Esophagus (tissue), 2 donors: ENCODE measurements around the gene CNTN1. TPM values are rescaled to one million over a fixed set of nuclear protein-coding genes. Genes with fewer than 3 reads are reported as not detected.
"Not testable (repeated sequence)": the region's sequence is repeated elsewhere in the genome, so short reads cannot be mapped to it uniquely, and the experiment has no call there.

Experiments used
- H3K27ac ChIP-seq, 2 donors: one replicate each; pipeline ENCODE4 v1.5.1; 2013; ENCODE audit warnings: low read depth in 2 of 2, mild to moderate bottlenecking in 2 of 2, inconsistent platforms in 1 of 2, low read length in 1 of 2, moderate library complexity in 1 of 2
- H3K27me3 ChIP-seq, 2 donors: one replicate each; pipeline ENCODE4 v1.6.1; 2013; ENCODE audit warnings: low read length in 2 of 2, control low read depth in 1 of 2, mild to moderate bottlenecking in 1 of 2; ENCODE audit not compliant: insufficient read depth in 2 of 2, control insufficient read depth in 1 of 2
- H3K36me3 ChIP-seq, 2 donors: one replicate each; pipeline ENCODE4 v1.6.1; 2013; ENCODE audit warnings: low read length in 1 of 2; ENCODE audit not compliant: control insufficient read depth in 2 of 2, insufficient read depth in 2 of 2
- H3K4me1 ChIP-seq, 2 donors: one replicate each; pipeline ENCODE4 v1.6.1; 2013; ENCODE audit warnings: low read length in 1 of 2; ENCODE audit not compliant: control insufficient read depth in 2 of 2, insufficient read depth in 2 of 2
- H3K4me3 ChIP-seq, 2 donors: one replicate each; pipeline ENCODE4 v1.5.1; 2013; ENCODE audit warnings: low read length in 2 of 2, mild to moderate bottlenecking in 2 of 2, low read depth in 1 of 2, moderate library complexity in 1 of 2
- H3K9me3 ChIP-seq, 2 donors: one replicate each; pipeline ENCODE4 v1.6.1; 2013; ENCODE audit warnings: mild to moderate bottlenecking in 2 of 2, low read depth in 1 of 2, low read length in 1 of 2, moderate library complexity in 1 of 2; ENCODE audit not compliant: control insufficient read depth in 2 of 2, insufficient read depth in 1 of 2
- WGBS, 2 donors: extraction: QIAGEN DNeasy Blood & Tissue Kit; methylation state at CpG; one replicate each; pipeline ENCODE4 v1.1.7; 2013; 5-methylcytosine and 5-hydroxymethylcytosine counted together
- polyA plus RNA-seq, 2 donors: library from polyadenylated mRNA; stranded (reverse); fragments of 200-250 nt; gene quantifications; one replicate each; pipeline ENCODE4 v1.2.3, GENCODE V29; 2013
- donor health status: healthy with polysubstance abuse.
- donor health status: Bipolar disorder and iron deficiency.

Gene CNTN1
- polyA plus RNA-seq, 2 donors: 0.28 to 1.2 TPM

- 85 to 86% methylated on average over 4 of the region's 4 CpGs for WGBS, 2 donors
- Histone ChIP-seq H3K9me3 (no peaks in the 10 kb centered on the region), H3K27me3 (no peaks in the 10 kb centered on the region), H3K4me1 (no peaks in the 10 kb centered on the region), H3K36me3 (no peaks in the 10 kb centered on the region), H3K4me3 (no peak overlapping the region), H3K27ac (no peak overlapping the region)
Observed at GRCh38 chr12:40727774-40728483, 35.7 kb downstream of the CNTN1 start.

GRCh38 chr12:40730281-40730680 is 38.0 kb downstream of the CNTN1 start:
- no peak overlapping the region for H3K4me3 ChIP-seq
- no peaks in the 10 kb centered on the region for H3K4me1 ChIP-seq
- WGBS, 2 donors: 57 to 66% methylated on average over 1 of the region's 1 CpG
- no peaks in the 10 kb centered on the region for H3K36me3 ChIP-seq
- no peak overlapping the region for H3K27ac ChIP-seq
- H3K9me3 ChIP-seq: no peaks in the 10 kb centered on the region
- H3K27me3 ChIP-seq: no peaks in the 10 kb centered on the region

- Histone ChIP-seq H3K36me3 (no peaks in the 10 kb centered on the region), H3K4me3 (no peak overlapping the region), H3K9me3 (no peaks in the 10 kb centered on the region), H3K4me1 (no peaks in the 10 kb centered on the region), H3K27ac (no peak overlapping the region), H3K27me3 (no peaks in the 10 kb centered on the region)
Observed at GRCh38 chr12:40733871-40734270, 41.6 kb downstream of the CNTN1 start.

DNA sequence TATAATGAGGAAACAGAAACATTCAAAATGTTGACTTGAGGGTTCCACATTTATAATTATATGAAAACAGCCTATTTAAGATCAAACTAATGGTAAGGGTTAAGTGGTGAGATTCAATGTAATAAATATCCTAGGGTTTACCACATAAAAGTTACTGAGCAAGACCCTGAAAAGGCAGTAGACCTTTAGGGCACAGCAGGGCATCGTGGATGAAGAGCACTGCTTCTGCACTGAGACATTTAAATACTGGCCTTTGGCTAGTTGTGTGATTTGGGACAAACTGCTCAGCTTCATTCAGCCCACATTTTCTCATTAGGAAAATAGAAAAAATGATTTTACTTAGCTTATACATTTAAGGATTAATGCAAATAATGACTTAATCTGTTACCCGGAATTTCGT is 42.0 kb downstream of the CNTN1 start:
- 68 to 72% methylated on average over 3 of the region's 3 CpGs for WGBS, 2 donors

GRCh38 chr12:40735551-40736230 is 43.5 kb downstream of the CNTN1 start:
- no peaks in the 10 kb centered on the region for H3K4me1 ChIP-seq
- no peaks in the 10 kb centered on the region for H3K27me3 ChIP-seq
- 59 to 65% methylated on average over 3 of the region's 3 CpGs for whole genome bisulfite sequencing, 2 donors
- no peak overlapping the region for H3K27ac ChIP-seq
- H3K4me3 ChIP-seq: no peak overlapping the region
- H3K36me3 ChIP-seq: no peaks in the 10 kb centered on the region
- no peaks in the 10 kb centered on the region for H3K9me3 ChIP-seq

More for the DNA sequence above, 42.0 kb downstream of the CNTN1 start:
- no peaks in the 10 kb centered on the region for H3K4me1 ChIP-seq
- no peaks in the 10 kb centered on the region for H3K9me3 ChIP-seq
- no peaks in the 10 kb centered on the region for H3K36me3 ChIP-seq
- no peak overlapping the region for H3K27ac ChIP-seq
- H3K4me3 ChIP-seq: no peak overlapping the region
- no peaks in the 10 kb centered on the region for H3K27me3 ChIP-seq

DNA sequence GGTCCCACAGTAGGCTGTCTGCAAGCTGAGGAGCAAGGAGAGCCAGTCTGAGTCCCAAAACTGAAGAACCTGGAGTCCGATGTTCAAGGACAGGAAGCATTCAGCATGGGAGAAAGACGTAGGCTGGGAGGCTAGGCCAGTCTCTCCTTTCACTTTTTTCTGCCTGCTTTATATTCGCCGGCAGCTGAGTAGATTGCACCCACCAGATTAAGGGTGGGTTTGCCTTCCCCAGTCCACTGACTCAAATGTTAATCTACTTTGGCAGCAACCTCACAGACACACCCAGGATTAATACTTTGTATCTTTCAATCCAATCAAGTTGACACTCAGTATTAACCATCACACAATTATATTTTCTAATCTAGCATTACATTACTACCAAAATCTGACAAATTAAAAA is 45.2 kb downstream of the CNTN1 start:
- not testable (repeated sequence) for H3K4me3 ChIP-seq, H3K4me1 ChIP-seq
- 90 to 93% methylated on average over 4 of the region's 4 CpGs for WGBS, 2 donors

DNA sequence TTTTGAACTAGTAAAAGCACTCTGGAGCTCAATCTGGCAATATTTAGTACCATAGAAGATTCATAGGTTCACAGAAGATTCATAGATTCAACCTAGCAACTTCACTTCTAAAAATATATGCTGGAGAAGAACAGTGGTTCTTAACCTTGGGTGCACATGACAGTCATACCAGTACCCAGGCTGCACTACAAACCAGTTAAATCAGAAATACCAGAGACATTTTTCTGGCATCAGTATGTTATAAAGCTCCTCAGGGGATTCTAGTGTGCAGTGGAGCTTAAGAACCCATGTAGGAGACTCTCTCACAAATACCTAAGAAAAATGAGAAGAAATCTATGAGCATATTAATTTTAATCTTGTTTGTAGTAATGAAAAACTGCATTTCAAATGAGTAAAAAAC is 46.6 kb downstream of the CNTN1 start:
- no peaks in the 10 kb centered on the region for H3K9me3 ChIP-seq
- H3K27me3 ChIP-seq: no peaks in the 10 kb centered on the region
- no peaks in the 10 kb centered on the region for H3K4me1 ChIP-seq
- no peaks in the 10 kb centered on the region for H3K36me3 ChIP-seq
- no peak overlapping the region for H3K27ac ChIP-seq
- H3K4me3 ChIP-seq: no peak overlapping the region

More for the DNA sequence above, 45.2 kb downstream of the CNTN1 start:
- H3K27ac ChIP-seq, H3K27me3 ChIP-seq, H3K36me3 ChIP-seq, H3K9me3 ChIP-seq: not testable (repeated sequence)

DNA sequence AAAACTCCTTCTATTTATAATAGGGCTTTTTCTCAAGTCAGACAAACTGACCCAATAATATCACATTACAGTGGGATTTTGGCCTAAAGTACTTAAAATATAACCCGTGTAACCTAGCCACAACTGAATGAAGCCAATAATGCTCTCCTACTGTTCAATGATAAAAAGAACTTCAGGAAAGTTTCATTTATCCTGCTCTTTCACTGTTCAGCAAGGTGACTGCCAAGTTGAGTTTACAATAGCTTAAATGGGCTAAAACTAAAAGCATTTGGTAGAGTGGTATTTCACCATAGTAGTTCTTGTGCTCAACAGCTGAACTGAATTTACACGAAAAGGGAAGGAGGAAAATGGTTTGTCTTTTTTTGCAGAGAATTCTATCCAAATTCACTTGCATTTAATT is 49.8 kb downstream of the CNTN1 start:
- Histone ChIP-seq H3K27ac (no peak overlapping the region), H3K4me1 (no peaks in the 10 kb centered on the region), H3K27me3 (no peaks in the 10 kb centered on the region), H3K4me3 (no peak overlapping the region), H3K9me3 (peaks cover 0 to 2% of the 10 kb centered on the region in 2 donors), H3K36me3 (no peaks in the 10 kb centered on the region)
- WGBS, 2 donors: 39 to 52% methylated on average over 2 of the region's 2 CpGs

GRCh38 chr12:40745386-40745785 is 53.1 kb downstream of the CNTN1 start:
- Histone ChIP-seq H3K27me3 (no peaks in the 10 kb centered on the region), H3K4me1 (no peaks in the 10 kb centered on the region), H3K36me3 (no peaks in the 10 kb centered on the region)

DNA sequence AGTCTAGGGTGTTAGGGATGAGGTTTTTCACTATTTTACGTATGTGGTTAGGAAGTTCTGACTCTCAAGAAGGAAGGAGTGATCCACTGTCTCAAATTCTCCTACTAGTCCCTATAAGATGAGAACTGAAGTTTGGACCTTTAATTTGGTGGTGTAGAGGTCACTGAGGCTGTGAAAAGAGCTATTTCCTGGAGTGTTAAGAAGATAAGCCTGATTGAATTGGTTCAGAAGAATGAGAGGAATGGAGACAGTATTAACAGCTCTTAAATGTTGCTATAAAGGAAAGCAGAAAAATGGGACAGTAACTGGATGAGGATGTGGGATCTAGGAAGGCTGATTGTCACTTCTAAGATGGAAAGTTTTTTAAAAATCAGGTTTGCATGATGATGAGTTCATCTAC is 57.6 kb downstream of the CNTN1 start:
- no peaks in the 10 kb centered on the region for H3K4me1 ChIP-seq
- WGBS, 2 donors: 55 to 74% methylated on average over 1 of the region's 1 CpG
- peaks cover 0 to 2% of the 10 kb centered on the region in 2 donors for H3K9me3 ChIP-seq
- H3K36me3 ChIP-seq: no peaks in the 10 kb centered on the region
- no peaks in the 10 kb centered on the region for H3K27me3 ChIP-seq
- no peak overlapping the region for H3K27ac ChIP-seq
- no peak overlapping the region for H3K4me3 ChIP-seq

More at GRCh38 chr12:40745386-40745785, 53.1 kb downstream of the CNTN1 start:
- no peak overlapping the region for H3K4me3 ChIP-seq
- H3K9me3 ChIP-seq: peaks cover 0 to 2% of the 10 kb centered on the region in 2 donors
- no peak overlapping the region for H3K27ac ChIP-seq
